Fibroblast of lung (primary cell): ENCODE results near the gene PRDM16.

Source experiments
- EZH2 ChIP-seq: IDR thresholded peaks from 2 replicates; pipeline ENCODE4 v1.5.1; 2012; ENCODE audit warnings: low read length, control low read depth, mild to moderate bottlenecking; ENCODE audit errors: missing control alignments
- TF ChIP-seq, protein P1 (sequence below), 2 donors: IDR thresholded peaks in 1 of 2; conservative IDR thresholded peaks in 1 of 2; 1 replicate in 1 of 2; 2 replicates in 1 of 2; pipeline ENCODE4 v1.5.1; 2011 to 2012; ENCODE audit warnings: low read length in 2 of 2, control low read depth in 1 of 2, inconsistent platforms in 1 of 2, low read depth in 1 of 2, mild to moderate bottlenecking in 1 of 2

- TF ChIP-seq, protein P1, sequence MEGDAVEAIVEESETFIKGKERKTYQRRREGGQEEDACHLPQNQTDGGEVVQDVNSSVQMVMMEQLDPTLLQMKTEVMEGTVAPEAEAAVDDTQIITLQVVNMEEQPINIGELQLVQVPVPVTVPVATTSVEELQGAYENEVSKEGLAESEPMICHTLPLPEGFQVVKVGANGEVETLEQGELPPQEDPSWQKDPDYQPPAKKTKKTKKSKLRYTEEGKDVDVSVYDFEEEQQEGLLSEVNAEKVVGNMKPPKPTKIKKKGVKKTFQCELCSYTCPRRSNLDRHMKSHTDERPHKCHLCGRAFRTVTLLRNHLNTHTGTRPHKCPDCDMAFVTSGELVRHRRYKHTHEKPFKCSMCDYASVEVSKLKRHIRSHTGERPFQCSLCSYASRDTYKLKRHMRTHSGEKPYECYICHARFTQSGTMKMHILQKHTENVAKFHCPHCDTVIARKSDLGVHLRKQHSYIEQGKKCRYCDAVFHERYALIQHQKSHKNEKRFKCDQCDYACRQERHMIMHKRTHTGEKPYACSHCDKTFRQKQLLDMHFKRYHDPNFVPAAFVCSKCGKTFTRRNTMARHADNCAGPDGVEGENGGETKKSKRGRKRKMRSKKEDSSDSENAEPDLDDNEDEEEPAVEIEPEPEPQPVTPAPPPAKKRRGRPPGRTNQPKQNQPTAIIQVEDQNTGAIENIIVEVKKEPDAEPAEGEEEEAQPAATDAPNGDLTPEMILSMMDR (conservative IDR thresholded peaks at IDR 0.05 in 1 of 2, IDR thresholded peaks at IDR 0.05 in 1 of 2; ENCODE audit: low read depth in 1 of 2, low read length in 2 of 2), result no peak
- TF ChIP-seq EZH2, result no peak
Observed at GRCh38 chr1:3277623-3278022, 208.6 kb downstream of the PRDM16 start.
